ENCODE measurements around the gene PDZRN3.

PDZRN3 gene

DNA sequence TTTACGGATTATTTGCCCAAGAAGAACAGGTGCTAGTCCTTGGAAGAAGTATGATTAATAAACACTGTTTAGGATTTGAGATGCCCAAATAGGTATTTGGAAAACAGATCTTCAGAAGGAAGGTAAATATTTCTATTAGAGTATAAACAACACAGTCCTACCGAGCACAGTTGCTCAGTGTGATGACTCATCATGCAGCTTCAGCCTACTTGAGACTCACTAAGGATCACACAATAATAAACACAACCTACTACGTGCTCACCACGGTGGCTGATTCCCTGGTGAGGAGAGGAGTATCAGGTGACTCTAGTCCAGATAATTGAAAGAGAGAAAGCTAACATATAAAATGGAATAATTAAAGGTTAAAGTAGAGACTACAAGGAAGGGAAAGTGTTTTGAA lies 72.0 kb downstream of the PDZRN3 start:
- no peak for DNase-seq

- DNase-seq: no peak
Observed at GRCh38 chr3:73550032-73550431, 74.7 kb downstream of the PDZRN3 start.

- DNase-seq: no peak
Observed at GRCh38 chr3:73549051-73549600, 75.6 kb downstream of the PDZRN3 start.

- no peak for DNase-seq
Observed at GRCh38 chr3:73548436-73548835, 76.3 kb downstream of the PDZRN3 start.

DNA sequence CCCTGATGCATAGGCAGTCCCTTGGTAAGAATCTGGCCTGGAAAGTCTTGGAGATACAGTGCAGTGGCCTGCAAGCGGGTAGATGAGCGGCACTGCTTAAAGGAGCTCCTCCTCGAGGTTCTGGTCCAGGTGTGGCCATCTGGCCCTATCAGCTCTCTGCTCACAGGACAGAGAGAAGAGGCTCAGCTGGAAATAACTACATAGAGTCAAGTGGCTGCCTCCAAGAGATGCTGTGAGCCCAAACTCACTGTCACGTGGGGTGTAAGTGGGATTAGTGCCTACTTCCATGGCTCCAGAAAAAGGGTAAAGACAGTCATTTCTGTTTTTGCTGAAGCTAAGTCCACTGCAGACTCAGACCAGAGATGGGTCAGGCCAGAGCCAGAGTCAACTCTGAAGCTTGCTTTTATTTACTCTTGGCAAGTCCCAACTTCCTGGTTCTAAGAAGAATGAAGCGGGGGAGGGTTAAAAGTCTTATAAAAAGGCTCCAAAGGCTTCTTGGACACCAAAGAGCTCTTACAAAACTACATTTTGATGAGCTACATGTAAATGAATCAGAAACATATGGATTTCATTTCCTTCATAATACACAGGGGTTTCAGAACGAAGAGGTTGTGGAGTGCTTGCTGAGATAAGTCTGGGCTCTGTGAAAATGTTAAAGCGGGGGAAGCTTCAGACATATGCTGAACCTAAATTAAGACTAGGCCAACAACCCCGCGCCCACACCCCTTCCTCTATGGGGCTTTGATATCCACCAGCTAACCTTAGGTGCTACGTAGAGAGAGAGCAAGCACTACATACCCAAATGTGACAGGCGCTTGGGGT lies 77.1 kb downstream of the PDZRN3 start:
- no peak for DNase-seq

- DNase-seq: no peak
Observed at GRCh38 chr3:73546961-73547360, 77.8 kb downstream of the PDZRN3 start.

DNA sequence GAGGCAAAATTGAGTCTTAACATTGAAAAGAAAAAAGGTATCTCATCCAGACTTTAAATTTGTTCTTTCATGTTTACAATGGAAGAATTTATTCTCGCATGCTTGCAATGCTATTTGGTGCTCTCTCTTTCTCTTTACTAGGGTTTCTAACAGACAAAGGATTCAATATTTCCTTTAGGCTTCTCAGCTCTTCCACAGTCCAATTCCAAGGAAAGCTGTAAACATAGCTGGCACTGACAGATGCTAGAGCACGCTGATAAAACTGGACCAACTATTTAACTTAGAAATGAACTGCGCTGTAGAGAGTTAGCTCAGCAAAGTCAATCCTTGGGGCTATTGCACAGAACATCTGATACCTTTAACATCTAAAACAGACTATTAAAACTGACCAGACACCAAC lies 81.3 kb downstream of the PDZRN3 start:
- DNase-seq: no peak

DNA sequence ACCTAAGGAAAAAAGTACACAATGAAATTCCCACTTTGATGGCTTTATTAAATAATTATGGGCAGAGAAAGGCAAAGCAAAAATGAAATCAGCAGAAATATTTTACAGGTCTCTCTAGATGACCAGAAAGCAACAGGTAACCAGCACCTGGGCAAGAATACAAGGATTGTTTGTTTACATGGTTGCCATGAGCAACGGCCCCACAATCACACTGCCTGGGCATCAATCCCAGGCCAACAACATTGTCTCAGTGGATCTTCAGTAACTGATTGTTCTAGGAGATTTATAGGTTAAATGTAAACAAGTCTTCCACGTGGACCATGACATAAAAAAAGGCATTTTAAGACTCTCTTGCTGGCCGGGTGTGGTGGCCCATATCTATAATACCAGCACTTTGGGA lies 82.6 kb downstream of the PDZRN3 start:
- DNase-seq: peak; percentile 30

GRCh38 chr3:73540969-73541740 lies 83.6 kb downstream of the PDZRN3 start:
- no peak for DNase-seq

- no peak for DNase-seq
Observed at GRCh38 chr3:73538486-73538885, 86.3 kb downstream of the PDZRN3 start.

GRCh38 chr3:73536952-73537351 lies 87.8 kb downstream of the PDZRN3 start:
- no peak for DNase-seq

- DNase-seq: no peak
Observed at GRCh38 chr3:73536336-73536895, 88.3 kb downstream of the PDZRN3 start.

DNA sequence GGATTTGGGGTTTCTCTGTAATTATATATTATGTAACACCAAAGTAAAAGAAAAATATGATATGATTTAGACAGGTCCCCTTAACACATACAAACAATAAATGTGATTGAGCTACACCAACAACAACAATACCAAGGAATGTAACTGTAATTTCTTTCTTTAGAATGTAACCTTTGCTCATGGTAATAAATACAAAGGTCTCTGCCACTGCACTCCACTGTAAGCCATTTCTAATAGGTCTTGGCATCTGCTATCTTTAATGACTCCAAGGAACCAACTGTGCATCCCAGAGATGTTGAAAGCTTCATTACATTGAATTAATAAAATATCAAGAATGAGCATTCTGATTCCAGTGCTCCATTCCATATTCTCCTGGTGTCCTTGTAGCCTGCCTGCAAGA lies 88.8 kb downstream of the PDZRN3 start:
- no peak for DNase-seq

GRCh38 chr3:73535137-73535536 lies 89.6 kb downstream of the PDZRN3 start:
- no peak for DNase-seq

- no peak for DNase-seq
Observed at GRCh38 chr3:73530022-73530396, 94.7 kb downstream of the PDZRN3 start.

GRCh38 chr3:73529308-73530021 lies 95.3 kb downstream of the PDZRN3 start:
- DNase-seq: no peak

GRCh38 chr3:73525591-73525990 lies 99.2 kb downstream of the PDZRN3 start:
- DNase-seq: no peak

DNA sequence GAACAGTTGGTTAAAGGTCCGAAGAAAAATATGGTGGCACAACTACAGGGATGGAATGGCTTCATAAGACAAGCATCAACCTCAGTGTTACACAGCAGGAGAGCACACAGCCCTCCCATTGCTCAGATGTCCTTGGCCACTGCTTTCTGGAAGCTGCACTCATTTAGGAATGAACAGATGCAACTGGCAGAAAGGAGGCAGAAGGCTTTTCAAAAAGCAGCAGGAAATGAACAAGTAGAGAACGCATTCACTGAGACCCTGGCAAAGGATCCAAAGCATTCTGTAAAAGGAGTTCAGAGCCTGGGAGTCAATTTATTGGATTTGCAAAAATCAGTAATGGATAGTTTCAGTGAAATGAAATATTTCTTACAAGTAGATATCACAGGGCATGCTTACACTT lies 101.1 kb downstream of the PDZRN3 start:
- no peak for DNase-seq

GRCh38 chr3:73521734-73522336 lies 102.9 kb downstream of the PDZRN3 start:
- DNase-seq: no peak

GRCh38 chr3:73520931-73521461 lies 103.7 kb downstream of the PDZRN3 start:
- DNase-seq: no peak

GRCh38 chr3:73516631-73517030 lies 108.1 kb downstream of the PDZRN3 start:
- DNase-seq: peak; percentile 77

DNA sequence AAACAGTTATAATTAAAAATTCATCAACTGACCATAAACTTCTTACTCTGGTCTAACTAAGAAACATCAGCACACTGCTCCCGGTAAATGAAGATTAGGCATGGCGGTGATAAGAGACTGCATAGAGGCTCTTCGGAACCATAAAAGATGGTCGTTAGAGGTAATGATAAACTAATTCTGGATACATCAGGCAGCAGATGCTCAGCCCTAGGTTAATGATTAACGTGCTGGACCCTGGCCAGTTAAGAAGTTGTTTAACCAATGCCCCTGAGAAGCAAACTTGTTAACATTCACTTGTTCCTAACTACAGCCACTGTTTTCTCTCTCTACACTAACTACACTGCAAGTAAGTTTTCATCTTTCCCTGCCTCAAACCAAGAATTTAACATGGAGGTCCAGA lies 111.5 kb downstream of the PDZRN3 start:
- DNase-seq: no peak
